Measurements from ENCODE around the gene RASGRP2.

RASGRP2 gene

GRCh38 chr11:64697663-64698375 is 46.1 kb downstream of the RASGRP2 start:
- Histone ChIP-seq H3K36me3 (no peaks in the 10 kb centered on the region), H3K9me3 (ENCODE audit: severe bottlenecking) (no peaks in the 10 kb centered on the region), H3K27me3 (ENCODE audit: insufficient read depth, low read depth, severe bottlenecking) (no peaks in the 10 kb centered on the region), H3K4me3 (ENCODE audit: low read depth, low read length) (no peak overlapping the region), H3K27ac (no peak overlapping the region)
- DNase-seq, result no peak
- no peak for TF ChIP-seq CTCF (IDR thresholded peaks at IDR 0.05; ENCODE audit: low read depth, low read length)

- no peak for DNase-seq
- Histone ChIP-seq H3K4me3 (ENCODE audit: low read depth, low read length) (no peak overlapping the region), H3K27me3 (ENCODE audit: insufficient read depth, low read depth, severe bottlenecking) (no peaks in the 10 kb centered on the region), H3K9me3 (ENCODE audit: severe bottlenecking) (no peaks in the 10 kb centered on the region), H3K36me3 (no peaks in the 10 kb centered on the region), H3K27ac (no peak overlapping the region)
- no peak for TF ChIP-seq CTCF (IDR thresholded peaks at IDR 0.05; ENCODE audit: low read depth, low read length)
Observed at GRCh38 chr11:64696045-64696444, 47.9 kb downstream of the RASGRP2 start.

GRCh38 chr11:64695548-64695947 is 48.4 kb downstream of the RASGRP2 start:
- Histone ChIP-seq H3K9me3 (ENCODE audit: severe bottlenecking) (no peaks in the 10 kb centered on the region), H3K4me3 (ENCODE audit: low read depth, low read length) (no peak overlapping the region), H3K27ac (no peak overlapping the region), H3K36me3 (no peaks in the 10 kb centered on the region), H3K27me3 (ENCODE audit: insufficient read depth, low read depth, severe bottlenecking) (no peaks in the 10 kb centered on the region)
- no peak for TF ChIP-seq CTCF (IDR thresholded peaks at IDR 0.05; ENCODE audit: low read depth, low read length)
- DNase-seq, result no peak

GRCh38 chr11:64694821-64695365 is 49.0 kb downstream of the RASGRP2 start:
- H3K4me3 ChIP-seq (ENCODE audit: low read depth, low read length), result no peak overlapping the region
- no peaks in the 10 kb centered on the region for H3K9me3 ChIP-seq (ENCODE audit: severe bottlenecking)
- DNase-seq, result peak; percentile 61
- H3K27ac ChIP-seq, result no peak overlapping the region
- TF ChIP-seq CTCF (IDR thresholded peaks at IDR 0.05; ENCODE audit: low read depth, low read length), result no peak
- H3K36me3 ChIP-seq, result no peaks in the 10 kb centered on the region
- H3K27me3 ChIP-seq (ENCODE audit: insufficient read depth, low read depth, severe bottlenecking), result no peaks in the 10 kb centered on the region

- no peak for TF ChIP-seq CTCF (IDR thresholded peaks at IDR 0.05; ENCODE audit: low read depth, low read length)
- no peak for DNase-seq
- Histone ChIP-seq H3K27me3 (ENCODE audit: insufficient read depth, low read depth, severe bottlenecking) (no peaks in the 10 kb centered on the region), H3K36me3 (no peaks in the 10 kb centered on the region), H3K9me3 (ENCODE audit: severe bottlenecking) (no peaks in the 10 kb centered on the region), H3K4me3 (ENCODE audit: low read depth, low read length) (no peak overlapping the region), H3K27ac (no peak overlapping the region)
Observed at GRCh38 chr11:64694026-64694755, 49.8 kb downstream of the RASGRP2 start.

Measured in WERI-Rb-1 (cell line).